ENCODE results near the gene COPS3. TPM values are rescaled to one million over a fixed set of nuclear protein-coding genes. Genes with fewer than 3 reads are reported as not detected.
A peak's percentile ranks its signal among the peaks of the same experiment; 100 is the strongest.

Gene COPS3
- total RNA-seq, 1 experiment from 2014 or later = 113 TPM

- Histone ChIP-seq H3K14ac (ENCODE audit: insufficient read depth, low read length) (peak within 1 kb of the TSS; percentile 99), H3K79me2 (ENCODE audit: insufficient read depth, low read length) (peaks cover 9% of the 10 kb centered on the region; the same call in 1 of the 2 replicates), H3K9ac (ENCODE audit: extremely low read depth, insufficient read length, low read length) (peak within 1 kb of the TSS; percentile 94), H3K4me1 (ENCODE audit: insufficient read depth, low read length) (peaks cover 11% of the 10 kb centered on the region), H3K79me1 (ENCODE audit: insufficient read depth, low read depth, low read length, poor library complexity, severe bottlenecking) (peaks cover 3% of the 10 kb centered on the region), H2AK5ac (ENCODE audit: insufficient read length, low read length) (no peak within 1 kb of the TSS), H3K56ac (ENCODE audit: insufficient read length, low read depth, low read length) (no peak within 1 kb of the TSS), H2BK5ac (ENCODE audit: insufficient read length, low read length) (peak within 1 kb of the TSS; percentile 76), H3K4me2 (ENCODE audit: insufficient read depth, insufficient read length, low read length) (peak within 1 kb of the TSS; percentile 92), H3K4ac (ENCODE audit: low read depth, low read length) (no peak within 1 kb of the TSS), H3K18ac (ENCODE audit: insufficient read length, low read depth, low read length) (peak within 1 kb of the TSS; percentile 99), H4K20me1 (ENCODE audit: control insufficient read depth, insufficient read depth, insufficient read length) (no peaks in the 10 kb centered on the region), H3K27ac (ENCODE audit: insufficient read length, low read depth, low read length) (no peak within 1 kb of the TSS), H2BK120ac (ENCODE audit: low read depth, low read length, poor library complexity, severe bottlenecking) (peak within 1 kb of the TSS; percentile 71), H3K23ac (ENCODE audit: insufficient read length, low read depth, low read length) (no peak within 1 kb of the TSS), H3K9me3 (ENCODE audit: control insufficient read depth, low read depth, low read length) (no peaks in the 10 kb centered on the region), H4K91ac (ENCODE audit: insufficient read length, low read depth, low read length) (no peak within 1 kb of the TSS), H3K27me3 (ENCODE audit: insufficient read depth, low read length) (no peaks in the 10 kb centered on the region), H4K8ac (replicated peaks; ENCODE audit: insufficient read length, low read depth, low read length) (no peak within 1 kb of the TSS), H2AFZ (ENCODE audit: low read length) (no peak within 1 kb of the TSS), H2BK15ac (ENCODE audit: low read depth, low read length) (no peak within 1 kb of the TSS), H3K23me2 (ENCODE audit: insufficient read length, low read depth, low read length, poor library complexity, severe bottlenecking) (peaks cover 5% of the 10 kb centered on the region), H2BK20ac (ENCODE audit: low read depth, low read length, poor library complexity, severe bottlenecking) (no peak within 1 kb of the TSS), H3T11ph (ENCODE audit: low read length) (no peak within 1 kb of the TSS), H4K5ac (ENCODE audit: insufficient read length, low read depth, low read length) (no peak within 1 kb of the TSS), H2BK12ac (ENCODE audit: insufficient read length, low read depth, low read length) (peak within 1 kb of the TSS; percentile 99)
- Mint-ChIP-seq H3K9me3 (no peaks in the 10 kb centered on the region), H3K4me1 (peaks cover 21% of the 10 kb centered on the region in 2 experiments), H3K4me3 (peak within 1 kb of the TSS; percentile 97 to 99), H3K27me3 (ENCODE audit: low read depth) (no peaks in the 10 kb centered on the region), H3K27ac (peak within 1 kb of the TSS; percentile 99 to 100 (median 99)), H3K36me3 (ENCODE audit: insufficient read depth in 1 of 3, low read depth in 3 of 3) (peaks cover 5 to 13% (median 6%) of the 10 kb centered on the region in 3 experiments; a peak in 5 of 7 replicates)
- no CpG with 5 or more reads among the region's 53 CpGs for WGBS (ENCODE audit: extremely low coverage, insufficient read length, low lambda C conversion rate)
- TF ChIP-seq CTCF (conservative IDR thresholded peaks at IDR 0.05) = no peak
- peak; percentile 83 for DNase-seq
These were observed 43.8 kb downstream of the COPS3 start, which contains the start of gene FLCN for GRCh38 chr17:17237026-17237799. TSS of gene FLCN (minus strand) at chr17:17237168. CDS start at chr17:17228137, 9,031 bp downstream.
